Stimulated activated effector memory CD8-positive, alpha-beta T cell treated with anti-CD3 and anti-CD28 coated beads, Interleukin-12 subunit alpha, Interleukin-12 subunit beta, amount 100 ng/mL, for 72 hours (primary cell): Measurements from ENCODE around the gene COL25A1.
"Not testable (repeated sequence)": the region's sequence is repeated elsewhere in the genome, so short reads cannot be mapped to it uniquely, and the experiment has no call there.

Experiments
- ATAC-seq: fragments of 150-1000 bp; cut with Tn5 transposase; 2 replicates; pipeline ENCODE4 v1.10.0; 2021
- DNase-seq, 2 donors: peaks; one replicate each; pipeline ENCODE4 v3.0.0; 2021 to 2022; ENCODE audit warnings: low spot score in 2 of 2
- H3K27ac Mint-ChIP-seq: one replicate; pipeline ENCODE4 v1.8.0; 2022; ENCODE audit warnings: mild to moderate bottlenecking, mixed read lengths
- H3K36me3 Mint-ChIP-seq: one replicate; pipeline ENCODE4 v1.8.0; 2022; ENCODE audit warnings: mild to moderate bottlenecking, mixed read lengths
- H3K4me1 Mint-ChIP-seq: one replicate; pipeline ENCODE4 v1.8.0; 2022; ENCODE audit warnings: mixed read lengths
- H3K4me3 Mint-ChIP-seq: one replicate; pipeline ENCODE4 v1.8.0; 2022; ENCODE audit warnings: mild to moderate bottlenecking, mixed read lengths
- H3K9me3 Mint-ChIP-seq: one replicate; pipeline ENCODE4 v1.8.0; 2022; ENCODE audit warnings: mixed read lengths

The COL25A1 gene

DNA sequence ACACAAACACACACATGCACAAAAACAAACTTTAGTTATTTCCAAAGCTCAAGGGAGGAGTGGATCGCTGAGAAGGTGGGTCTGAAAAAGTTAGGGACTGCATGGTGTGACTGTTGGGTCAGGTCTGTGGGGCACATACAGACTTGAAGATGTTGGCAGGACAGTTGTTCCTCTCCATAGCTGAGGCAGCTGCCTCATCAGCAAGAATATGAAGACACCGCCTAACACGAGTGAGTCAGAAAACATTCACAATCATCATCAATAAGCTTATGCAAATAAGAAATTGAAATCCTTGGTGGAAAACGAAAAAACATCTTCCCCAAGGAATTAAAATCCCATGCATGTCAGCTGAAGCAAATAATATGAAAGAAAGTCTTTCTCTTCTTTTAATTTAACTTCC is 148.0 kb downstream of the COL25A1 start:
- ATAC-seq (no peak), DNase-seq (no peak)
- H3K9me3 Mint-ChIP-seq: no peaks in the 10 kb centered on the region
- H3K4me1 Mint-ChIP-seq: no peaks in the 10 kb centered on the region
- no peak overlapping the region for H3K27ac Mint-ChIP-seq
- no peaks in the 10 kb centered on the region for H3K36me3 Mint-ChIP-seq
- H3K4me3 Mint-ChIP-seq: no peak overlapping the region

GRCh38 chr4:109149836-109150235 is 152.6 kb downstream of the COL25A1 start:
- DNase-seq: no peak
- Mint-ChIP-seq H3K9me3 (no peaks in the 10 kb centered on the region), H3K27ac (no peak overlapping the region), H3K36me3 (no peaks in the 10 kb centered on the region), H3K4me1 (no peaks in the 10 kb centered on the region), H3K4me3 (no peak overlapping the region)
- ATAC-seq: no peak

GRCh38 chr4:109148577-109149075 is 153.8 kb downstream of the COL25A1 start:
- no peaks in the 10 kb centered on the region for H3K4me1 Mint-ChIP-seq
- no peak overlapping the region for H3K4me3 Mint-ChIP-seq
- no peak overlapping the region for H3K27ac Mint-ChIP-seq
- ATAC-seq: no peak
- no peak for DNase-seq
- no peaks in the 10 kb centered on the region for H3K9me3 Mint-ChIP-seq
- no peaks in the 10 kb centered on the region for H3K36me3 Mint-ChIP-seq

GRCh38 chr4:109147135-109147534 is 155.3 kb downstream of the COL25A1 start:
- Mint-ChIP-seq H3K9me3 (peaks cover under 1% of the 10 kb centered on the region), H3K36me3 (no peaks in the 10 kb centered on the region), H3K27ac (no peak overlapping the region), H3K4me3 (no peak overlapping the region), H3K4me1 (no peaks in the 10 kb centered on the region)
- no peak for ATAC-seq
- no peak for DNase-seq

- Mint-ChIP-seq H3K9me3 (peaks cover 6% of the 10 kb centered on the region), H3K4me3 (no peak overlapping the region), H3K36me3 (no peaks in the 10 kb centered on the region), H3K4me1 (no peaks in the 10 kb centered on the region), H3K27ac (no peak overlapping the region)
- ATAC-seq (no peak), DNase-seq (no peak)
These were observed 156.0 kb downstream of the COL25A1 start for GRCh38 chr4:109146499-109146898.

GRCh38 chr4:109138125-109138524 is 164.3 kb downstream of the COL25A1 start:
- not testable (repeated sequence) for H3K4me1 Mint-ChIP-seq, H3K9me3 Mint-ChIP-seq, H3K36me3 Mint-ChIP-seq, H3K27ac Mint-ChIP-seq, H3K4me3 Mint-ChIP-seq, ATAC-seq, DNase-seq

DNA sequence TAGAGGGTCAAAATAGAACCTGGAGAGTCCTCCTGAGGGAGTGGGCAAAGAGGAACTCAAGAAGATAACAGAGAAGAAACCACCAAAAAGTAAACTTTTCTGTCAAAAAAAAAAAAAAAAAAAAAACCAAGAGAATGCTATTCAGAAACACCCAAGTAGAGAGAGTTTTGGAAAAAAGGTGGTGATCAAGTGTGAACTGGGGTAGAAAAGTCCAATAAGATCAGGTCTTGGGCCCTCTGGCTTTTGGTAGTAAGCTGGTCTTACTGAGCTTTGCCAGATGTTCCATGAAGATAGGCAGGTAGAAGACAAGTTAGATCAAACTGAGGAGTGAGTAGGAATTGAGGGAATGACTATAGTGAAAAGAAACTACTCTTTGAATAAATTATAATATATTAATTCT is 167.5 kb downstream of the COL25A1 start:
- Mint-ChIP-seq H3K9me3 (no peaks in the 10 kb centered on the region), H3K36me3 (no peaks in the 10 kb centered on the region), H3K4me3 (no peak overlapping the region), H3K4me1 (no peaks in the 10 kb centered on the region), H3K27ac (no peak overlapping the region)
- ATAC-seq (no peak), DNase-seq (no peak)

DNA sequence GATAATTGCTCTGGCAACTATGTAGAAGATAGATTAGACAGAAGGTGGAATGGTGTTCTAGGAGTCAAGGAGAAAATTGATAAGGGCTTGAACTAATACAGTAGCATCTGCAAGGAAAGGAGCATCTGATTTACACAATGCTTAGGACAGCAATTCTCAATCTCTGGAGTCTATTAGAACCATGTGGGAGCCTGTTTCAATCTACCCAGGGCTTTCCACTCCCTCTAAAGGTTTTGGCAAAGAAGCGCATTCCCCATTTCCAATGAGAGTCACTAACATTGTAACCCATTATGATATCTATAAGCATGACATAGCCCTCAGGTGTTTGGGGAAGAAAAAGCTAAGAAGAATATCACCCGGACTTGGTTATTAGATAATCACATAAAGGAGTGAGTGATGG is 168.2 kb downstream of the COL25A1 start:
- no peak overlapping the region for H3K27ac Mint-ChIP-seq

GRCh38 chr4:109131559-109131958 is 170.9 kb downstream of the COL25A1 start:
- Mint-ChIP-seq H3K9me3 (no peaks in the 10 kb centered on the region), H3K36me3 (no peaks in the 10 kb centered on the region), H3K4me1 (no peaks in the 10 kb centered on the region), H3K27ac (no peak overlapping the region), H3K4me3 (no peak overlapping the region)
- DNase-seq (no peak), ATAC-seq (no peak)

More for the DNA sequence above, 168.2 kb downstream of the COL25A1 start:
- DNase-seq (no peak), ATAC-seq (no peak)
- Mint-ChIP-seq H3K36me3 (no peaks in the 10 kb centered on the region), H3K4me3 (no peak overlapping the region), H3K4me1 (no peaks in the 10 kb centered on the region), H3K9me3 (no peaks in the 10 kb centered on the region)

- ATAC-seq (no peak), DNase-seq (no peak)
- no peaks in the 10 kb centered on the region for H3K36me3 Mint-ChIP-seq
- no peak overlapping the region for H3K27ac Mint-ChIP-seq
- no peaks in the 10 kb centered on the region for H3K9me3 Mint-ChIP-seq
- H3K4me3 Mint-ChIP-seq: no peak overlapping the region
- H3K4me1 Mint-ChIP-seq: no peaks in the 10 kb centered on the region
These were observed 173.9 kb downstream of the COL25A1 start for GRCh38 chr4:109128589-109128988.

GRCh38 chr4:109127866-109128265 is 174.6 kb downstream of the COL25A1 start:
- no peak for DNase-seq
- no peak overlapping the region for H3K27ac Mint-ChIP-seq
- H3K4me3 Mint-ChIP-seq: no peak overlapping the region
- no peak for ATAC-seq
- no peaks in the 10 kb centered on the region for H3K4me1 Mint-ChIP-seq
- H3K36me3 Mint-ChIP-seq: no peaks in the 10 kb centered on the region
- H3K9me3 Mint-ChIP-seq: no peaks in the 10 kb centered on the region

DNA sequence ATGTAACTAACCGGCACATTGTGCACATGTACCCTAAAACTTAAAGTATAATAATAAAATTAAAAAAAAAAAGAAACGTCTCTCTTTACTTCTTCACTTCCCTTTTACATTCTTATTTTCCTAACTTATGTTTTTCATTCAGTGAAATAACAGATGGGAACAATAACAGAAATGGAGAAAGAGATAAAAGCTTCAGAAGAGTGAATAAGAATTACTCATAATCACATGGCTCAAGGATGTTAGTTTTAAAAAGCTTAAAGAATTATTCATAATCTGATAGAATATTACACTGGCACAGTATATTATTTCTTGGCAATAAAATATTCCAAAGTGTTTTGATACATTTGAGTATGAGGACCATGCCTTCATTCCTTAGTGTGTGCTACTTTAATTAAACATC is 175.6 kb downstream of the COL25A1 start:
- no peak for ATAC-seq
- H3K36me3 Mint-ChIP-seq: no peaks in the 10 kb centered on the region
- no peak overlapping the region for H3K27ac Mint-ChIP-seq
- no peaks in the 10 kb centered on the region for H3K9me3 Mint-ChIP-seq
- no peak for DNase-seq
- no peaks in the 10 kb centered on the region for H3K4me1 Mint-ChIP-seq
- no peak overlapping the region for H3K4me3 Mint-ChIP-seq

DNA sequence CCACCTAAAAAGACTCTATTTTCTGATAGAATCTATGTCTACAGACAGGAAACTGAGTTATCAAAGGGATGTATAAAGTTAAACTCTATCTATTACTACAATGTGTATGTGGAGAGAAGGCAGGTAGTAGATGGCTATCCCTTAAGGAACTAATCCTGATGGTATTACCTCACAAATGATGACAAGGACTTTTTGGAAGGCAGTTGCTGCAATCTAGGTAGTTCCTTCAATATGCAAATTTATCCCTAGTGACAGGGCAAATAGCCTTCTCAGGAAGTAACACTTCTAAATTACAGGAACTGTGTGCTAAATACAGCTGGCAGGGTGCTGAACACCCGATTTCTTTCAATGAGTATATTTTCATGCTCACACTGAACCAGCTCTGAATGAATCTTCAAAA is 177.4 kb downstream of the COL25A1 start:
- Mint-ChIP-seq H3K4me1 (no peaks in the 10 kb centered on the region), H3K9me3 (no peaks in the 10 kb centered on the region), H3K27ac (no peak overlapping the region), H3K4me3 (no peak overlapping the region), H3K36me3 (no peaks in the 10 kb centered on the region)
- ATAC-seq (no peak), DNase-seq (no peak)

- H3K36me3 Mint-ChIP-seq: no peaks in the 10 kb centered on the region
- no peaks in the 10 kb centered on the region for H3K9me3 Mint-ChIP-seq
- H3K4me3 Mint-ChIP-seq: no peak overlapping the region
- DNase-seq (no peak), ATAC-seq (no peak)
- H3K4me1 Mint-ChIP-seq: no peaks in the 10 kb centered on the region
- no peak overlapping the region for H3K27ac Mint-ChIP-seq
These were observed 178.5 kb downstream of the COL25A1 start for GRCh38 chr4:109123951-109124350.

DNA sequence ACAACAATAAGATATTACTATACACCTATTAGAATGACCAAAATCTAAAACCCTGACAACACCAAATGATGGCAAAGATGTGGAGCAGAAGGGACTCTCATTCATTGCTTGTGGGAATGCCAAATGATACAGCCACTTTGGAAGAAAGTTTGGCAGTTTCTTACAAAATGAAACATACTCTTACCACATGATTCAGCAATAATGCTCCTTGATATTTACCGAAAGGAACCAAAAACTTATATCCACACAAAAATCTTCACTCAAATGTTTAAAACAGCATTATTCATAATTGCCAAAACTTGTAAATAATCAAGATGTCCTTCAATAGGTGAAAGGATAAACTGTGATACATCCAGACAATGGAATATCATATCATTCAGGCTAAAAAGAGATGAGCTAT is 180.9 kb downstream of the COL25A1 start:
- no peaks in the 10 kb centered on the region for H3K9me3 Mint-ChIP-seq
- no peak for DNase-seq
- no peak overlapping the region for H3K27ac Mint-ChIP-seq
- ATAC-seq: no peak
- no peaks in the 10 kb centered on the region for H3K36me3 Mint-ChIP-seq
- H3K4me3 Mint-ChIP-seq: no peak overlapping the region
- H3K4me1 Mint-ChIP-seq: no peaks in the 10 kb centered on the region

- no peak for ATAC-seq
- Mint-ChIP-seq H3K9me3 (no peaks in the 10 kb centered on the region), H3K4me3 (no peak overlapping the region), H3K36me3 (no peaks in the 10 kb centered on the region), H3K4me1 (no peaks in the 10 kb centered on the region), H3K27ac (no peak overlapping the region)
- no peak for DNase-seq
These were observed 182.6 kb downstream of the COL25A1 start for GRCh38 chr4:109119852-109120251.

GRCh38 chr4:109118635-109119034 is 183.8 kb downstream of the COL25A1 start:
- no peak for DNase-seq
- Mint-ChIP-seq H3K4me1 (no peaks in the 10 kb centered on the region), H3K36me3 (no peaks in the 10 kb centered on the region), H3K4me3 (no peak overlapping the region), H3K27ac (no peak overlapping the region), H3K9me3 (no peaks in the 10 kb centered on the region)
- ATAC-seq: no peak
